Eye (tissue), 1 donor: ENCODE data around the gene LLGL2.

Source experiments
- DNase-seq: peaks from one replicate; pipeline ENCODE4 v3.0.0-alpha.2; 2015

Gene LLGL2

GRCh38 chr17:75619506-75620431, 94.3 kb downstream of the LLGL2 start:
- peak; percentile 38 for DNase-seq

DNA sequence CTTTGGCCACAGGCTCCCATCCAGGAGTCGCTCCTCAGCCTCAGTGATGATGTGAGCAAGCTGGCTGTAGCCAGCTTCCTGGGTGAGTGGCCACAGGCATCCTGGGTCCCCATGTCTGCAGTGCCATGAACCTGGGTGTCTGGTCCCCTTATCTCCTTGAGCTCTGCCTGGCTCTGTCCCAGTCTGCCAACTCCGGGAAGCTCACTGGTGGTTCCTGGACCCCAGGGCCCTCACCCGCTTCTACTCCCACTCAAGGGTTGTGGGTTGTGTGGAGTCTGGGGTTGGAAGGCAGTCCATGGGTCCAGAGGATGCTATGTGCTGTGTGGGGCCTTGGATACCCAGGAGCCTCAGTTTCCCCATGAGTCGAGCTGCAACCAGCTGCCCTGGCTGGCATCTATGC, 96.0 kb downstream of the LLGL2 start:
- DNase-seq: no peak

DNA sequence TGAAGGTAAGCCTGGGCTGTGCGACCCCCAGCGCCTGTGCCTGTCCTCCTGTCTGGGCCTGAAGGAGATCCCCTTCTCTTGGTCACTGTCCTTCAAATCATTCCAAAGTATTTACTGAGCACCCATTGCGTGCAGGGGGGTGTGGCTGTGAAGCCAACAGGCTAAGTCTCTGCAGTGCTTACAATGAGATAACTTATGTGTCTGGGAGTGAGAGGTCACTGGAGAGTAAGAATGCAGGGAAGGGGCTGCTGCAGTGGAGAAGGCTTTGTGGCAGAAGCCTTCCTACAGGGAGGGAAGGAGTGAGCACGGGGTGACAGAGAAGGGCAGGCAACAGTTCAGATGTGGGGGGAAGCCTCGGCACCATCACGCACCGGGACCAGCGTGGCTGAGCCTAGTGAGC, 96.6 kb downstream of the LLGL2 start:
- no peak for DNase-seq

GRCh38 chr17:75622771-75623273, 97.3 kb downstream of the LLGL2 start:
- DNase-seq: no peak

- no peak for DNase-seq
Measured at GRCh38 chr17:75623386-75623785, 97.9 kb downstream of the LLGL2 start.

- DNase-seq: no peak
Measured at GRCh38 chr17:75624021-75624420, 98.5 kb downstream of the LLGL2 start.
